ENCODE data around the gene DNAH12. TPM values are rescaled to one million over a fixed set of nuclear protein-coding genes. Genes with fewer than 3 reads are reported as not detected.

Gene DNAH12
- total and polyA plus RNA-seq, 3 experiments from 2014 or later, result 0.09 to 0.13 TPM; not detected in 1

DNA sequence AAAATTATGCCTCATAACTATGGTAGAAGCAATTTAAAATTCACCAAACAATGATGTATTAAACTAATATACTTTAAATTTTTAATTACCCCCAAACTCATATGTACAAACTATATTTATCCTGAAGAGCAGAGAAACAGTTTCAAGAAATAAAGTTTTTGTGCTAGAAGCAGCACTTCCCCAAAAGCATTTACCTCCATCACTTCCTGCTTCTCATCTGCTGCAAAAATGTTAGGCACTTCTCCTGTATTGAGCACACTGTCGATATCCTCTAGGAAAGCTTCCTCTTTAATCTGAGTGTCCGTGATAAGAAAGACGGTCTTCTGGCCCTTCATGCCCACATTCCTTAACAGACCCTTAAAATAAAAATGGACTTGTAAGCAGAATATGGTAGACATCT lies 150.2 kb downstream of the DNAH12 start:
- Histone ChIP-seq H3K27ac (ENCODE audit: low read depth, low read length) (no peak overlapping the region), H3K4me3 (ENCODE audit: low read length) (no peak overlapping the region), H3K9me3 (ENCODE audit: low read length) (no peaks in the 10 kb centered on the region), H3K4me1 (ENCODE audit: insufficient read depth, low read length) (peaks cover 5% of the 10 kb centered on the region), H3K27me3 (ENCODE audit: insufficient read depth, low read length, poor library complexity, severe bottlenecking) (no peaks in the 10 kb centered on the region), H3K36me3 (ENCODE audit: insufficient read depth, low read length) (no peaks in the 10 kb centered on the region)
- ChIA-PET POLR2A (no interaction called here), CTCF (no interaction called here)
- Mint-ChIP-seq H3K4me3 (no peak overlapping the region), H3K4me1 (peaks cover 7 to 12% (median 10%) of the 10 kb centered on the region in 3 donors), H3K9me3 (no peaks in the 10 kb centered on the region), H3K27me3 (peaks cover 5 to 17% of the 10 kb centered on the region in 2 donors), H3K27ac (no peak overlapping the region), H3K36me3 (no peaks in the 10 kb centered on the region)
- DNase-seq, result no peak

DNA sequence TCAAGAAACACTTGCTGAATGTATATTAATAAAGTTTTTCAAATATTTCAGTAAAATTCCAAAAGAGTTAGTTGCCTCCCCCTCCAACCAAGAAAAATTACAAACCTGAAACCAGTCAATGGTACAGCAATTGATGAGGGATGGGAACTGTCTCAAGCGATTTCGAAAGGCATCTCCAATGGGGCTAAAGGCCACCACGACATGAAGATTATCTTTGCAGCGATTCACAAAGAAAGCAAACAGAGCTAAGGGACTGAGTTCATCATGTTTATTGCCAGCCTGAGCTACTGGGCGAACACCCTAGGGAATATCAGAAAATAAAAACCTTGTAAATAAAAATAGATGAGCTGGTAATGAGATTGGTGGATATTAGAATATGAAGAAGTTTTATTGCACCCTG lies 152.4 kb downstream of the DNAH12 start:
- H3K9me3 Mint-ChIP-seq, result no peaks in the 10 kb centered on the region
- H3K36me3 Mint-ChIP-seq, result no peaks in the 10 kb centered on the region
- no peak overlapping the region for H3K4me3 ChIP-seq (ENCODE audit: low read length)
- no peaks in the 10 kb centered on the region for H3K27me3 ChIP-seq (ENCODE audit: insufficient read depth, low read length, poor library complexity, severe bottlenecking)
- no peaks in the 10 kb centered on the region for H3K36me3 ChIP-seq (ENCODE audit: insufficient read depth, low read length)
- POLR2A ChIA-PET, result no interaction called here
- H3K4me1 Mint-ChIP-seq, result no peaks in the 10 kb centered on the region
- CTCF ChIA-PET, result interaction anchor here (1.9 kb wide), 1 partner anchor 14 kb away, joined by 4 read pairs; no protein-coding TSS in a partner anchor
- no peak overlapping the region for H3K27ac ChIP-seq (ENCODE audit: low read depth, low read length)
- no peaks in the 10 kb centered on the region for H3K9me3 ChIP-seq (ENCODE audit: low read length)
- no peak for DNase-seq
- no peak overlapping the region for H3K27ac Mint-ChIP-seq
- H3K4me1 ChIP-seq (ENCODE audit: insufficient read depth, low read length), result no peaks in the 10 kb centered on the region
- peaks cover 5 to 12% of the 10 kb centered on the region in 2 donors for H3K27me3 Mint-ChIP-seq
- no peak overlapping the region for H3K4me3 Mint-ChIP-seq

DNA sequence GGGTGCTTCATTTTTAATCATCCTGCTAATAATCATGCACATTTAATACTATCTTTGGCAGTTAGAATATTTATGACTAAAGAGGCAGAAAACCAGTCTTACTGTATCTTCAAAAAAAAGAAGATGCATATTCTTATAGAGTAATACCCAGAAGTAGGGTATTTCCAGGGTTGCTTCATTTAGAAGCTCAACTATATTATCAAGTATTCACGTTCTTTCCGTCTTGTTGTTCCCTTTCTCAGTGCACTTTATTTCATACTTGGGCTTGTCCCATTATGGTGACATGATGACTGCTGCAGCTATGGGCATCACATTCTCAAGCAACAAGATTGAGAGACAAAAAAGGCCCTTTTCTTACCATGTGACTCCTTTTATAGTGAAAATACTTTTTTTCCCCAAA lies 154.9 kb downstream of the DNAH12 start:
- Histone ChIP-seq H3K9me3 (ENCODE audit: low read length) (no peaks in the 10 kb centered on the region), H3K36me3 (ENCODE audit: insufficient read depth, low read length) (no peaks in the 10 kb centered on the region), H3K4me3 (ENCODE audit: low read length) (no peak overlapping the region), H3K27ac (ENCODE audit: low read depth, low read length) (no peak overlapping the region), H3K27me3 (ENCODE audit: insufficient read depth, low read length, poor library complexity, severe bottlenecking) (no peaks in the 10 kb centered on the region), H3K4me1 (ENCODE audit: insufficient read depth, low read length) (no peaks in the 10 kb centered on the region)
- Mint-ChIP-seq H3K36me3 (no peaks in the 10 kb centered on the region), H3K27me3 (peaks cover 5 to 12% of the 10 kb centered on the region in 2 donors), H3K27ac (no peak overlapping the region), H3K4me3 (no peak overlapping the region), H3K9me3 (no peaks in the 10 kb centered on the region), H3K4me1 (no peaks in the 10 kb centered on the region)
- no peak for DNase-seq
- ChIA-PET POLR2A (no interaction called here), CTCF (no interaction called here)

DNA sequence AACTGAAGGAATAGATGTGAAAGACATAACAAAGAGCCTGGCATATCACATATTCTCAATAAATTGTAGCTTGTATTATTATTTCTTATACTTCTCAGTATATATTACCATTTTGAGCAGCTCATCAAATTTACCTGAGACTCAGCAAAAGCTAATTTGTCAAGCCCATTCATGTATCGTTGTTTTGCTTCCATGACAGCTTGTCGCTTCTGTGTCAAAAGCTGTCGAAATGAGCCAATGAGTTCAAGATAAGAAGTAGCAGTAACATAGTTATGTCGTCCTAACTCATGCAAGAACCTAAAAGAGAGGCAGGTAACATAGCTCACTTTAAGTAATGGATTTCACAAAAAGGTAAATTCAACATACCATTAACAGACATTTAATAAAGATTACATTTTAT lies 157.8 kb downstream of the DNAH12 start:
- ChIA-PET CTCF (interaction anchor here (2.3 kb wide), 1 partner anchor 11 kb away, joined by 9 read pairs; no protein-coding TSS in a partner anchor), POLR2A (no interaction called here)
- Histone ChIP-seq H3K9me3 (ENCODE audit: low read length) (no peaks in the 10 kb centered on the region), H3K36me3 (ENCODE audit: insufficient read depth, low read length) (no peaks in the 10 kb centered on the region), H3K4me3 (ENCODE audit: low read length) (no peak overlapping the region), H3K4me1 (ENCODE audit: insufficient read depth, low read length) (no peaks in the 10 kb centered on the region), H3K27ac (ENCODE audit: low read depth, low read length) (no peak overlapping the region), H3K27me3 (ENCODE audit: insufficient read depth, low read length, poor library complexity, severe bottlenecking) (no peaks in the 10 kb centered on the region)
- Mint-ChIP-seq H3K27me3 (peaks cover 8 to 10% of the 10 kb centered on the region in 2 donors), H3K4me3 (no peak overlapping the region), H3K27ac (no peak overlapping the region), H3K9me3 (no peaks in the 10 kb centered on the region), H3K36me3 (no peaks in the 10 kb centered on the region), H3K4me1 (no peaks in the 10 kb centered on the region)
- no peak for DNase-seq

DNA sequence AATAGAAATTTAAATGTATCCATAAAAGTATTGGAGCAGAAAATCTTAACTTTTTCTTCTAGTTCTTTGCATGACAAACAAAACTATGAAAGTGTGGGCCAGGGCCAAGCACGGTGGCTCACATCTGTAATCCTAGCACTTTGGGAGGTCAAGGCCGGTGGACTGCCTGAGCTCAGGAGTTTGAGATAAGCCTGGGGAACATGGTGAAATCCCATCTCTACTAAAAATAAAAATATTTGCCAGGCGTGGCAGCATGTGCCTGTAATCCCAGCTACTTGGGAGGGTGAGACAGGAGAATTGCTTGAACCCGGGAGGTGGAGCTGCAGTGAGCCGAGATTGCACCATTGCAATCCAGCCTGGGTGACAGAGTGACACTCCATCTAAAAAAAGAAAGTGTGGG lies 158.6 kb downstream of the DNAH12 start:
- Histone ChIP-seq H3K27me3 (ENCODE audit: insufficient read depth, low read length, poor library complexity, severe bottlenecking) (no peaks in the 10 kb centered on the region), H3K4me1 (ENCODE audit: insufficient read depth, low read length) (no peaks in the 10 kb centered on the region), H3K9me3 (ENCODE audit: low read length) (no peaks in the 10 kb centered on the region), H3K36me3 (ENCODE audit: insufficient read depth, low read length) (no peaks in the 10 kb centered on the region), H3K27ac (ENCODE audit: low read depth, low read length) (no peak overlapping the region), H3K4me3 (ENCODE audit: low read length) (no peak overlapping the region)
- Mint-ChIP-seq H3K36me3 (no peaks in the 10 kb centered on the region), H3K27ac (no peak overlapping the region), H3K9me3 (no peaks in the 10 kb centered on the region), H3K27me3 (peaks cover 3% of the 10 kb centered on the region in 2 donors), H3K4me1 (no peaks in the 10 kb centered on the region), H3K4me3 (no peak overlapping the region)
- DNase-seq, result no peak
- ChIA-PET POLR2A (no interaction called here), CTCF (interaction anchor here (2.3 kb wide), 1 partner anchor 12 kb away, joined by 9 read pairs; no protein-coding TSS in a partner anchor)

DNA sequence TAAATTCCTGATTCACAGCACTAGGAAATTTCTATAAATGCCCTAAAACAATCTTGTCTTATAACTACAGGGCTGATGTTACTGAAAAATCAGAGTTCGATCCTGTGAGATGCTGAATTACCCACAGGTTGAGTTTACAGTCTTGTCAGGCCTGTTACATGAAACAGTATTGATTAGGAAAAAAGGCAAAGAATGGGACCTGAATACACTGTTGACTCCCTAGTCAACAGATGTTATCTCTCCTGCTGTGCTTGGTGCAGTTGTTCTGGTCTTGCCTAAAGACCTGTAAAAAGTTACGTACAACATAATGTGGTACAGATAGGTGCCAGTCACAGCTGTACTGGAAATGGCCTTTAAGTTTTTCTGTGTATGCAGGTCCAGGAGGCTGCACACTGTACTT lies 160.3 kb downstream of the DNAH12 start:
- H3K4me1 ChIP-seq (ENCODE audit: insufficient read depth, low read length), result no peaks in the 10 kb centered on the region
- peaks cover 3 to 5% of the 10 kb centered on the region in 2 donors for H3K27me3 Mint-ChIP-seq
- no peak overlapping the region for H3K27ac Mint-ChIP-seq
- no peaks in the 10 kb centered on the region for H3K4me1 Mint-ChIP-seq
- no peak overlapping the region for H3K4me3 Mint-ChIP-seq
- ChIA-PET POLR2A (no interaction called here), CTCF (interaction anchor here (1.3 kb wide), 1 partner anchor 14 kb away, joined by 4 read pairs; no protein-coding TSS in a partner anchor)
- H3K27me3 ChIP-seq (ENCODE audit: insufficient read depth, low read length, poor library complexity, severe bottlenecking), result no peaks in the 10 kb centered on the region
- H3K27ac ChIP-seq (ENCODE audit: low read depth, low read length), result no peak overlapping the region
- no peaks in the 10 kb centered on the region for H3K36me3 ChIP-seq (ENCODE audit: insufficient read depth, low read length)
- no peaks in the 10 kb centered on the region for H3K36me3 Mint-ChIP-seq
- no peaks in the 10 kb centered on the region for H3K9me3 Mint-ChIP-seq
- H3K9me3 ChIP-seq (ENCODE audit: low read length), result no peaks in the 10 kb centered on the region
- DNase-seq, result no peak
- H3K4me3 ChIP-seq (ENCODE audit: low read length), result no peak overlapping the region

DNA sequence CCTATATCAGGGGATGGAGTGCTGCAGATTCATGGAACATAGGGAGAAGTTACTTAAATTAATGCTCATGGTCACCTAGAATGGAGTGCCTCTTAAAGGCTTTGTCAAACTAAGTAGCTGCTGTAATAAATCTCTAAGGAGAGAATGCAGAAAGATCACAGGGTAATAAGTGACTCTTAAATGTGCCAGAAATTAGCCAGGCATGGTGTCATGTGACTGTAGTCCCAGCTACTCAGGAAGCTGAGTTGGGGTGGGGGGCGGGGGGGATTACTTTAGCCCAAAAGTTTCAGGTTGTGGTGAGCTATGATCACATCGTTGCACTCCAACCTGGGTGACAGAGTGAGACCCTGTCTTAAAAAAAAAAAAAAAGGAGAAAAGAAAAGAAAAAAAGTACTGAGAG lies 160.7 kb downstream of the DNAH12 start:
- no peaks in the 10 kb centered on the region for H3K9me3 ChIP-seq (ENCODE audit: low read length)
- ChIA-PET POLR2A (no interaction called here), CTCF (interaction anchor here (1.3 kb wide), 1 partner anchor 14 kb away, joined by 4 read pairs; no protein-coding TSS in a partner anchor)
- no peaks in the 10 kb centered on the region for H3K9me3 Mint-ChIP-seq
- no peaks in the 10 kb centered on the region for H3K4me1 Mint-ChIP-seq
- no peaks in the 10 kb centered on the region for H3K36me3 ChIP-seq (ENCODE audit: insufficient read depth, low read length)
- H3K36me3 Mint-ChIP-seq, result no peaks in the 10 kb centered on the region
- H3K27me3 Mint-ChIP-seq, result peaks cover 5 to 6% of the 10 kb centered on the region in 2 donors
- no peaks in the 10 kb centered on the region for H3K27me3 ChIP-seq (ENCODE audit: insufficient read depth, low read length, poor library complexity, severe bottlenecking)
- no peak overlapping the region for H3K4me3 Mint-ChIP-seq
- H3K27ac ChIP-seq (ENCODE audit: low read depth, low read length), result no peak overlapping the region
- no peak overlapping the region for H3K27ac Mint-ChIP-seq
- DNase-seq, result no peak
- no peaks in the 10 kb centered on the region for H3K4me1 ChIP-seq (ENCODE audit: insufficient read depth, low read length)
- H3K4me3 ChIP-seq (ENCODE audit: low read length), result no peak overlapping the region

DNA sequence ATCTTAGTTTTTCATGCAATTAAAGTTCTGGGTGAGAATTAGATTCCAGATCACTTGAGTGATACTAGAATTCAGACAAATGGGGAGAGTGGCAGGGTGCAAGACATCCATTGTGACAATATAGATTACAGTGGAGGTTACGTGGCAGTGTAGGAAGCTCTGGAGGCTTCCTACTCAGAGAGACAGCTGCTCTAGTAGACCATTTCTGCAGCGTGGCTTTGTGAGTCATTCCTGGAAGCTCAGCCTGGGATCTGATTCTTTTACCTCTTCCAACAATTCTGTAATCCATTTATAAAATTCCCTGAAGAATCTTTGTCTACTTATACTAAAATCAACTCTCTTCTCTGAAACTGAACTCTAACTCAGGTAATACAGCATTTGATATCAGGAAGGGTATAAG lies 161.2 kb downstream of the DNAH12 start:
- no peak for DNase-seq
- Mint-ChIP-seq H3K9me3 (no peaks in the 10 kb centered on the region), H3K27me3 (peaks cover 5 to 6% of the 10 kb centered on the region in 2 donors), H3K4me3 (no peak overlapping the region), H3K27ac (no peak overlapping the region), H3K4me1 (no peaks in the 10 kb centered on the region), H3K36me3 (no peaks in the 10 kb centered on the region)
- no peaks in the 10 kb centered on the region for H3K27me3 ChIP-seq (ENCODE audit: insufficient read depth, low read length, poor library complexity, severe bottlenecking)
- H3K27ac ChIP-seq (ENCODE audit: low read depth, low read length), result no peak overlapping the region
- no peak overlapping the region for H3K4me3 ChIP-seq (ENCODE audit: low read length)
- no peaks in the 10 kb centered on the region for H3K9me3 ChIP-seq (ENCODE audit: low read length)
- no peaks in the 10 kb centered on the region for H3K4me1 ChIP-seq (ENCODE audit: insufficient read depth, low read length)
- no peaks in the 10 kb centered on the region for H3K36me3 ChIP-seq (ENCODE audit: insufficient read depth, low read length)
- ChIA-PET POLR2A (no interaction called here), CTCF (no interaction called here)

DNA sequence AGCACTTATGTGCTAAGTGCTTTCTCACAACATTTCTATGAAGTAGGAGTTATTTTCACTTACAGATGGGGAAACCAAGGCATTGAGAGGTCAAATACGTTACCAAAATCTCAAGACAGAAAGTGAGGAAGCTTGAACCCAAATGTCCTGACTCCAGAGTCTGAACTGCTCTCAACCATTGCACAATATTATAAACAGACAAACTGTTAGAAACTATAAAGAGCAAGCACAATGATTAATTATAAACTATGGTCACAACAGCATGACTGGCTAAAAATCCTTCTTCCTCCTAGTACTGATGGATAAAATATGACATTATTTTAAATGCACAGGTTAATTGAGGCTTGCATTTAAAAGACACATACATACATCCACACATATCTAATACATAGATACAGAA lies 173.8 kb downstream of the DNAH12 start:
- Mint-ChIP-seq H3K27me3 (peaks cover 4 to 35% of the 10 kb centered on the region in 2 donors), H3K27ac (no peak overlapping the region), H3K9me3 (peaks cover 2 to 18% (median 9%) of the 10 kb centered on the region in 5 donors), H3K4me1 (no peaks in the 10 kb centered on the region), H3K36me3 (peaks cover 0 to 5% (median 0%) of the 10 kb centered on the region in 3 donors), H3K4me3 (no peak overlapping the region)
- no peak for DNase-seq
- no peaks in the 10 kb centered on the region for H3K36me3 ChIP-seq (ENCODE audit: insufficient read depth, low read length)
- H3K9me3 ChIP-seq (ENCODE audit: low read length), result no peaks in the 10 kb centered on the region
- no peak overlapping the region for H3K4me3 ChIP-seq (ENCODE audit: low read length)
- no peaks in the 10 kb centered on the region for H3K4me1 ChIP-seq (ENCODE audit: insufficient read depth, low read length)
- no peak overlapping the region for H3K27ac ChIP-seq (ENCODE audit: low read depth, low read length)
- no peaks in the 10 kb centered on the region for H3K27me3 ChIP-seq (ENCODE audit: insufficient read depth, low read length, poor library complexity, severe bottlenecking)
- CTCF ChIA-PET, result no interaction called here
- POLR2A ChIA-PET, result no interaction called here

All from CD8-positive, alpha-beta memory T cell (primary cell).